22Rv1 (cell line): ENCODE data around the gene OCA2.

Source experiments
- H3K27ac ChIP-seq: fragments of 450-650 bp; 2 replicates; pipeline ENCODE4 v1.5.1; 2017
- CTCF ChIP-seq: fragments of 450-650 bp; IDR thresholded peaks from 2 replicates; pipeline ENCODE4 v1.5.1; 2017; ENCODE audit warnings: mild to moderate bottlenecking
- ZFX ChIP-seq: fragments of 450-650 bp; IDR thresholded peaks from 2 replicates; pipeline ENCODE4 v1.6.1; 2017; ENCODE audit warnings: antibody characterized with exemption, borderline replicate concordance

OCA2 gene

GRCh38 chr15:28043691-28044091 is 55.4 kb downstream of the OCA2 start:
- H3K27ac ChIP-seq, result no peak overlapping the region
- TF ChIP-seq CTCF, result no peak
- no peak for TF ChIP-seq ZFX

GRCh38 chr15:28037969-28038590 is 61.0 kb downstream of the OCA2 start:
- TF ChIP-seq ZFX (no peak), CTCF (no peak)

GRCh38 chr15:28033443-28033842 is 65.7 kb downstream of the OCA2 start:
- H3K27ac ChIP-seq, result no peak overlapping the region
- TF ChIP-seq ZFX (no peak), CTCF (no peak)

More at GRCh38 chr15:28037969-28038590, 61.0 kb downstream of the OCA2 start:
- no peak overlapping the region for H3K27ac ChIP-seq

- TF ChIP-seq ZFX, result no peak
- TF ChIP-seq CTCF, result no peak
- H3K27ac ChIP-seq, result no peak overlapping the region
Measured at GRCh38 chr15:28030801-28031200, 68.3 kb downstream of the OCA2 start.

GRCh38 chr15:28027714-28028076 is 71.4 kb downstream of the OCA2 start:
- H3K27ac ChIP-seq, result no peak overlapping the region
- TF ChIP-seq ZFX (no peak), CTCF (no peak)

- no peak overlapping the region for H3K27ac ChIP-seq
- no peak for TF ChIP-seq ZFX
- TF ChIP-seq CTCF, result no peak
Measured at GRCh38 chr15:28026764-28027713, 72.1 kb downstream of the OCA2 start.

- TF ChIP-seq CTCF (no peak), ZFX (no peak)
- H3K27ac ChIP-seq, result no peak overlapping the region
Measured at GRCh38 chr15:28026221-28026620, 72.9 kb downstream of the OCA2 start.
